HUES6 (cell line): Measurements from ENCODE around the gene DOCK9.

Experiments used
- H3K27ac ChIP-seq: 2 replicates; pipeline ENCODE4 v1.7.0; 2013; ENCODE audit warnings: low read depth, mild to moderate bottlenecking, low read length, inconsistent platforms
- H3K27me3 ChIP-seq: 2 replicates; pipeline ENCODE4 v1.6.1; 2013; ENCODE audit warnings: low read length; ENCODE audit not compliant: control insufficient read depth, insufficient read depth
- H3K36me3 ChIP-seq: 2 replicates; pipeline ENCODE4 v1.6.1; 2013; ENCODE audit warnings: low read length; ENCODE audit not compliant: control insufficient read depth, insufficient read depth
- H3K4me1 ChIP-seq: 2 replicates; pipeline ENCODE4 v1.6.1; 2013; ENCODE audit warnings: low read length; ENCODE audit not compliant: control insufficient read depth, insufficient read depth
- H3K4me3 ChIP-seq: 2 replicates; pipeline ENCODE4 v1.5.1; 2013; ENCODE audit warnings: low read depth, low read length
- H3K9ac ChIP-seq: one replicate; pipeline ENCODE4 v1.6.1; 2013; ENCODE audit warnings: mild to moderate bottlenecking, low read length
- H3K9me3 ChIP-seq: 2 replicates; pipeline ENCODE4 v1.6.1; 2013; ENCODE audit warnings: low read depth, low read length; ENCODE audit not compliant: control insufficient read depth, insufficient read depth

The DOCK9 gene

GRCh38 chr13:98783856-98784478, 193.9 kb downstream of the DOCK9 start:
- no peaks in the 10 kb centered on the region for H3K36me3 ChIP-seq
- H3K9ac ChIP-seq = no peak overlapping the region
- no peaks in the 10 kb centered on the region for H3K27me3 ChIP-seq
- H3K9me3 ChIP-seq = no peaks in the 10 kb centered on the region
- no peak overlapping the region for H3K4me3 ChIP-seq
- H3K27ac ChIP-seq = no peak overlapping the region
- no peaks in the 10 kb centered on the region for H3K4me1 ChIP-seq

- H3K9ac ChIP-seq = no peak overlapping the region
- H3K4me1 ChIP-seq = peaks cover 5% of the 10 kb centered on the region; the same call in 1 of the 2 replicates
- no peaks in the 10 kb centered on the region for H3K27me3 ChIP-seq
- H3K27ac ChIP-seq = no peak overlapping the region
- no peaks in the 10 kb centered on the region for H3K9me3 ChIP-seq
- no peak overlapping the region for H3K4me3 ChIP-seq
- H3K36me3 ChIP-seq = no peaks in the 10 kb centered on the region
Measured at GRCh38 chr13:98782654-98783053, 195.2 kb downstream of the DOCK9 start.

- Histone ChIP-seq H3K4me1 (peaks cover 5% of the 10 kb centered on the region; the same call in 1 of the 2 replicates), H3K9me3 (no peaks in the 10 kb centered on the region), H3K27ac (no peak overlapping the region)
Measured at GRCh38 chr13:98781905-98782304, 196.0 kb downstream of the DOCK9 start.

GRCh38 chr13:98781470-98781869, 196.4 kb downstream of the DOCK9 start:
- no peak overlapping the region for H3K4me3 ChIP-seq
- no peaks in the 10 kb centered on the region for H3K27me3 ChIP-seq
- no peaks in the 10 kb centered on the region for H3K36me3 ChIP-seq
- H3K9me3 ChIP-seq = no peaks in the 10 kb centered on the region
- H3K4me1 ChIP-seq = peaks cover 5% of the 10 kb centered on the region; the same call in 1 of the 2 replicates
- H3K27ac ChIP-seq = no peak overlapping the region
- no peak overlapping the region for H3K9ac ChIP-seq

More at GRCh38 chr13:98781905-98782304, 196.0 kb downstream of the DOCK9 start:
- Histone ChIP-seq H3K9ac (no peak overlapping the region), H3K4me3 (no peak overlapping the region), H3K27me3 (no peaks in the 10 kb centered on the region), H3K36me3 (no peaks in the 10 kb centered on the region)

- H3K27me3 ChIP-seq = no peaks in the 10 kb centered on the region
- no peak overlapping the region for H3K9ac ChIP-seq
Measured at GRCh38 chr13:98781045-98781444, 196.8 kb downstream of the DOCK9 start.

GRCh38 chr13:98780451-98780850, 197.4 kb downstream of the DOCK9 start:
- no peaks in the 10 kb centered on the region for H3K27me3 ChIP-seq
- H3K36me3 ChIP-seq = no peaks in the 10 kb centered on the region
- H3K4me1 ChIP-seq = peaks cover 5% of the 10 kb centered on the region; the same call in 1 of the 2 replicates
- H3K4me3 ChIP-seq = no peak overlapping the region
- no peaks in the 10 kb centered on the region for H3K9me3 ChIP-seq
- H3K9ac ChIP-seq = no peak overlapping the region
- no peak overlapping the region for H3K27ac ChIP-seq

More at GRCh38 chr13:98781045-98781444, 196.8 kb downstream of the DOCK9 start:
- no peak overlapping the region for H3K27ac ChIP-seq
- no peaks in the 10 kb centered on the region for H3K36me3 ChIP-seq
- H3K9me3 ChIP-seq = no peaks in the 10 kb centered on the region
- H3K4me1 ChIP-seq = peaks cover 5% of the 10 kb centered on the region; the same call in 1 of the 2 replicates
- H3K4me3 ChIP-seq = no peak overlapping the region

- Histone ChIP-seq H3K4me3 (no peak overlapping the region), H3K4me1 (peaks cover 5% of the 10 kb centered on the region; the same call in 1 of the 2 replicates), H3K27me3 (no peaks in the 10 kb centered on the region), H3K9ac (no peak overlapping the region), H3K27ac (no peak overlapping the region), H3K36me3 (no peaks in the 10 kb centered on the region), H3K9me3 (no peaks in the 10 kb centered on the region)
Measured at GRCh38 chr13:98779695-98780094, 198.2 kb downstream of the DOCK9 start.

- no peak overlapping the region for H3K27ac ChIP-seq
- no peaks in the 10 kb centered on the region for H3K36me3 ChIP-seq
- no peak overlapping the region for H3K9ac ChIP-seq
- H3K27me3 ChIP-seq = no peaks in the 10 kb centered on the region
- H3K4me3 ChIP-seq = no peak overlapping the region
- no peaks in the 10 kb centered on the region for H3K9me3 ChIP-seq
- H3K4me1 ChIP-seq = peaks cover 5% of the 10 kb centered on the region; the same call in 1 of the 2 replicates
Measured at GRCh38 chr13:98778749-98779148, 199.1 kb downstream of the DOCK9 start.

GRCh38 chr13:98776644-98777043, 201.2 kb downstream of the DOCK9 start:
- no peaks in the 10 kb centered on the region for H3K9me3 ChIP-seq
- no peak overlapping the region for H3K9ac ChIP-seq
- peaks cover 5% of the 10 kb centered on the region; the same call in 1 of the 2 replicates for H3K4me1 ChIP-seq
- H3K36me3 ChIP-seq = no peaks in the 10 kb centered on the region
- H3K27ac ChIP-seq = no peak overlapping the region
- no peaks in the 10 kb centered on the region for H3K27me3 ChIP-seq
- H3K4me3 ChIP-seq = no peak overlapping the region

GRCh38 chr13:98775844-98776598, 201.8 kb downstream of the DOCK9 start:
- Histone ChIP-seq H3K27me3 (no peaks in the 10 kb centered on the region), H3K27ac (no peak overlapping the region), H3K4me3 (no peak overlapping the region), H3K9ac (no peak overlapping the region), H3K4me1 (peaks cover 5% of the 10 kb centered on the region; the same call in 1 of the 2 replicates), H3K9me3 (no peaks in the 10 kb centered on the region), H3K36me3 (no peaks in the 10 kb centered on the region)

GRCh38 chr13:98775386-98775785, 202.5 kb downstream of the DOCK9 start:
- H3K9ac ChIP-seq = no peak overlapping the region
- peaks cover 5% of the 10 kb centered on the region; the same call in 1 of the 2 replicates for H3K4me1 ChIP-seq
- no peaks in the 10 kb centered on the region for H3K36me3 ChIP-seq

More at GRCh38 chr13:98775386-98775785, 202.5 kb downstream of the DOCK9 start:
- H3K4me3 ChIP-seq = no peak overlapping the region
- no peaks in the 10 kb centered on the region for H3K9me3 ChIP-seq
- no peaks in the 10 kb centered on the region for H3K27me3 ChIP-seq
- H3K27ac ChIP-seq = no peak overlapping the region
